HG03135 (cell line): Measurements from ENCODE around the gene MRPS7.
"Not testable (repeated sequence)": the region's sequence is repeated elsewhere in the genome, so short reads cannot be mapped to it uniquely, and the experiment has no call there.

Experiments
- ATAC-seq: cut with Tn5 transposase; IDR thresholded peaks from one replicate; pipeline ENCODE4 v1.9.1; 2021; ENCODE audit warnings: mild to moderate bottlenecking, moderate library complexity; ENCODE audit not compliant: unreplicated experiment

The MRPS7 gene

GRCh38 chr17:75242461-75243042, 19.1 kb upstream of the MRPS7 start:
- no peak for ATAC-seq

GRCh38 chr17:75244133-75244866, 17.4 kb upstream of the MRPS7 start:
- no peak for ATAC-seq

GRCh38 chr17:75245011-75245410, 16.7 kb upstream of the MRPS7 start:
- ATAC-seq, result no peak

GRCh38 chr17:75246404-75246803, 15.3 kb upstream of the MRPS7 start:
- no peak for ATAC-seq

GRCh38 chr17:75249564-75249963, 12.1 kb upstream of the MRPS7 start:
- ATAC-seq, result no peak

- ATAC-seq, result peak; percentile 80
Observed at GRCh38 chr17:75250009-75250471, 11.6 kb upstream of the MRPS7 start.

GRCh38 chr17:75252039-75252816, 9.5 kb upstream of the MRPS7 start:
- no peak for ATAC-seq

- not testable (repeated sequence) for ATAC-seq
Observed at GRCh38 chr17:75255954-75256698, 5.6 kb upstream of the MRPS7 start.

GRCh38 chr17:75257228-75257627, 4.5 kb upstream of the MRPS7 start:
- ATAC-seq, result not testable (repeated sequence)

- peak; percentile 14 for ATAC-seq
Observed at GRCh38 chr17:75260641-75261335, 891 bp upstream of the MRPS7 start.

- ATAC-seq, result no peak
Observed at GRCh38 chr17:75262112-75262606, 480 bp downstream of the MRPS7 start.

- no peak for ATAC-seq
Observed at GRCh38 chr17:75263055-75263454, 1.4 kb downstream of the MRPS7 start.

GRCh38 chr17:75265614-75266315, 4.1 kb downstream of the MRPS7 start:
- ATAC-seq, result no peak

GRCh38 chr17:75266316-75267152, 4.9 kb downstream of the MRPS7 start:
- ATAC-seq, result no peak

GRCh38 chr17:75267153-75267410, 5.4 kb downstream of the MRPS7 start:
- ATAC-seq, result no peak

- no peak for ATAC-seq
Observed at GRCh38 chr17:75267411-75268232, 5.9 kb downstream of the MRPS7 start.

GRCh38 chr17:75269844-75270217, 8.2 kb downstream of the MRPS7 start:
- ATAC-seq, result no peak
